H1 (cell line): Measurements from ENCODE around the gene PRDM15. TPM values are rescaled to one million over a fixed set of nuclear protein-coding genes. Genes with fewer than 3 reads are reported as not detected.
A peak's percentile ranks its signal among the peaks of the same experiment; 100 is the strongest.

Experiments used
- CTCF ChIA-PET: fragments of 300-600 bp; sonication (Branson Sonifier 250); formaldehyde crosslinking; loops from one replicate; lab custom pipeline; 2021; ENCODE audit not compliant: partially characterized antibody; lab: Charles Lee
- POLR2A ChIA-PET: fragments of 300-600 bp; sonication (Branson Sonifier 250); formaldehyde crosslinking; loops from one replicate; lab custom pipeline; 2021; ENCODE audit warnings: inconsistent platforms; ENCODE audit not compliant: partially characterized antibody; lab: Charles Lee
- DNase-seq, 2 experiments: peaks; one replicate each; pipeline versions ENCODE4 v3.0.0 to v3.0.0-alpha.2; 2010 to 2022; ENCODE audit warnings: low spot score in 2 of 2, low read depth in 1 of 2, mixed read lengths in 1 of 2
- FAIRE-seq: peaks from 2 replicates; lab custom pipeline; 2011; peaks lifted over from hg19 to GRCh38; lab: Jason Lieb, UNC
- H2AFZ ChIP-seq: 2 replicates; pipeline ENCODE4 v1.8.1; 2012; ENCODE audit warnings: low read length, inconsistent platforms
- H2AK5ac ChIP-seq: 2 replicates; pipeline ENCODE4 v1.6.1; 2013; ENCODE audit warnings: low read depth, low read length
- H2BK120ac ChIP-seq: replicated peaks from 2 replicates; pipeline ENCODE3; 2013; ENCODE audit warnings: low read depth, low read length, inconsistent platforms
- H2BK12ac ChIP-seq: 2 replicates; pipeline ENCODE4 v1.6.1; 2013; ENCODE audit warnings: low read depth, low read length
- H2BK15ac ChIP-seq: 2 replicates; pipeline ENCODE4 v1.6.1; 2013; ENCODE audit warnings: low read length
- H2BK20ac ChIP-seq: 2 replicates; pipeline ENCODE4 v1.6.1; 2013; ENCODE audit warnings: low read length
- H2BK5ac ChIP-seq: 2 replicates; pipeline ENCODE4 v1.6.1; 2013; ENCODE audit warnings: low read depth, low read length
- H3K14ac ChIP-seq: 2 replicates; pipeline ENCODE4 v1.6.1; 2013; ENCODE audit warnings: inconsistent platforms; ENCODE audit not compliant: insufficient read length
- H3K18ac ChIP-seq: 2 replicates; pipeline ENCODE4 v1.6.1; 2013; ENCODE audit warnings: low read length; ENCODE audit errors: extremely low read depth
- H3K23ac ChIP-seq: 2 replicates; pipeline ENCODE4 v1.6.1; 2013; ENCODE audit warnings: inconsistent platforms; ENCODE audit not compliant: insufficient read length
- H3K23me2 ChIP-seq: 2 replicates; pipeline ENCODE4 v1.6.1; 2013; ENCODE audit warnings: low read depth, low read length
- H3K27ac ChIP-seq: 2 replicates; pipeline ENCODE4 v1.6.1; 2011; ENCODE audit warnings: low read depth, low read length, inconsistent platforms
- H3K27me3 ChIP-seq, 4 experiments: replicated peaks in 1 of 4; 1 replicate in 1 of 4; 2 replicates in 3 of 4; pipeline versions ENCODE4 v1.6.1 to v1.8.1; 2011 to 2013; ENCODE audit warnings: low read length in 3 of 4, mild to moderate bottlenecking in 3 of 4, inconsistent platforms in 2 of 4, mixed read lengths in 2 of 4, moderate library complexity in 1 of 4; ENCODE audit not compliant: control insufficient read depth in 3 of 4, insufficient read depth in 3 of 4; ENCODE audit errors: extremely low read depth in 1 of 4
- H3K36me3 ChIP-seq, 4 experiments: 2 replicates each; pipeline versions ENCODE4 v1.6.1 to v1.8.1; 2011 to 2013; ENCODE audit warnings: mild to moderate bottlenecking in 4 of 4, low read length in 3 of 4, moderate library complexity in 2 of 4, control low read depth in 1 of 4, inconsistent platforms in 1 of 4; ENCODE audit not compliant: insufficient read depth in 4 of 4, control insufficient read depth in 2 of 4
- H3K4ac ChIP-seq: replicated peaks from 2 replicates; pipeline ENCODE3; 2013; ENCODE audit warnings: low read length, low read depth, mixed read lengths, inconsistent platforms; ENCODE audit not compliant: insufficient read length
- H3K4me1 ChIP-seq, 4 experiments: replicated peaks in 1 of 4; 1 replicate in 1 of 4; 2 replicates in 3 of 4; pipeline versions ENCODE4 v1.6.1 to v1.8.1; 2011 to 2013; ENCODE audit warnings: low read length in 3 of 4, inconsistent platforms in 2 of 4, mixed read lengths in 1 of 4; ENCODE audit not compliant: insufficient read depth in 4 of 4, control insufficient read depth in 3 of 4
- H3K4me2 ChIP-seq, 2 experiments: 2 replicates each; pipeline versions ENCODE4 v1.6.1 to v1.8.1; 2011 to 2013; ENCODE audit warnings: low read depth in 2 of 2, low read length in 2 of 2, control low read depth in 1 of 2, inconsistent platforms in 1 of 2, mild to moderate bottlenecking in 1 of 2; ENCODE audit not compliant: insufficient read depth in 1 of 2
- H3K4me3 ChIP-seq, 4 experiments: fragments of 200-600, 300-600 bp in 1 of 4; sonication (generic), shearing (Covaris generic), sonication (Bioruptor Twin) in 1 of 4; 2 replicates each; pipeline versions ENCODE4 v1.5.1 to v1.8.1; 2011 to 2016; ENCODE audit warnings: low read length in 4 of 4, low read depth in 3 of 4, control low read depth in 2 of 4, inconsistent platforms in 2 of 4, mild to moderate bottlenecking in 2 of 4, mixed read lengths in 1 of 4, moderate library complexity in 1 of 4; ENCODE audit not compliant: insufficient read depth in 2 of 4; ENCODE audit errors: extremely low read depth in 1 of 4
- H3K56ac ChIP-seq: replicated peaks from 2 replicates; pipeline ENCODE3; 2013; ENCODE audit warnings: low read depth, mild to moderate bottlenecking, mixed read lengths, low read length, inconsistent platforms; ENCODE audit not compliant: insufficient read length
- H3K79me1 ChIP-seq: 2 replicates; pipeline ENCODE4 v1.6.1; 2013; ENCODE audit warnings: low read depth, low read length, control low read depth
- H3K79me2 ChIP-seq, 2 experiments: 2 replicates each; pipeline versions ENCODE4 v1.6.1 to v1.8.1; 2012 to 2013; ENCODE audit warnings: low read length in 2 of 2, mild to moderate bottlenecking in 2 of 2, inconsistent platforms in 1 of 2; ENCODE audit not compliant: insufficient read depth in 2 of 2, control insufficient read depth in 1 of 2
- H3K9ac ChIP-seq, 4 experiments: replicated peaks in 1 of 4; 1 replicate in 1 of 4; 2 replicates in 3 of 4; pipeline versions ENCODE4 v1.6.1 to v1.8.1; 2011 to 2013; ENCODE audit warnings: low read depth in 3 of 4, low read length in 3 of 4, control low read depth in 2 of 4, mild to moderate bottlenecking in 2 of 4, moderate library complexity in 2 of 4, inconsistent platforms in 1 of 4; ENCODE audit errors: extremely low read depth in 1 of 4
- H3K9me3 ChIP-seq, 2 experiments: 2 replicates each; pipeline versions ENCODE4 v1.6.1 to v1.8.1; 2012 to 2013; ENCODE audit warnings: mild to moderate bottlenecking in 2 of 2, moderate library complexity in 2 of 2, control low read depth in 1 of 2, inconsistent platforms in 1 of 2, low read depth in 1 of 2, low read length in 1 of 2, mixed read lengths in 1 of 2; ENCODE audit not compliant: insufficient read depth in 2 of 2
- H4K20me1 ChIP-seq, 2 experiments: replicated peaks in 1 of 2; 2 replicates each; pipeline versions ENCODE3 to v1.8.1; 2011 to 2013; ENCODE audit warnings: inconsistent platforms in 2 of 2, low read length in 2 of 2, mild to moderate bottlenecking in 1 of 2; ENCODE audit not compliant: insufficient read depth in 2 of 2, control insufficient read depth in 1 of 2
- H4K5ac ChIP-seq: 2 replicates; pipeline ENCODE4 v1.6.1; 2013; ENCODE audit warnings: low read length, low read depth, mixed read lengths, inconsistent platforms; ENCODE audit not compliant: insufficient read length
- H4K8ac ChIP-seq: 2 replicates; pipeline ENCODE4 v1.8.0; 2013; ENCODE audit warnings: mild to moderate bottlenecking, moderate library complexity, low read length, inconsistent platforms; ENCODE audit not compliant: insufficient read depth; ENCODE audit errors: extremely low read depth
- H4K91ac ChIP-seq: replicated peaks from 2 replicates; pipeline ENCODE3; 2013; ENCODE audit warnings: low read length, mixed read lengths, inconsistent platforms; ENCODE audit not compliant: insufficient read length
- ASH2L ChIP-seq: fragments of 200-600, 300-600 bp; sonication (generic); IDR thresholded peaks from one replicate; pipeline ENCODE4 v1.7.1; 2017; ENCODE audit warnings: low read length
- CTCF ChIP-seq, 3 experiments: IDR thresholded peaks; 1 replicate in 2 of 3; 2 replicates in 1 of 3; pipeline versions ENCODE4 v1.5.1 to v1.6.1; 2011; ENCODE audit warnings: low read length in 3 of 3, mild to moderate bottlenecking in 3 of 3, inconsistent platforms in 2 of 3, low read depth in 1 of 3, moderate library complexity in 1 of 3; ENCODE audit not compliant: insufficient read depth in 1 of 3; ENCODE audit errors: control extremely low read depth in 1 of 3
- JUN ChIP-seq: IDR thresholded peaks from 2 replicates; pipeline ENCODE4 v1.6.1; 2011; ENCODE audit warnings: low read depth, mild to moderate bottlenecking, improper control_type of control experiment, low read length
- KDM1A ChIP-seq: fragments of 200-600, 300-600 bp; sonication (generic); IDR thresholded peaks from 2 replicates; pipeline ENCODE4 v1.7.1; 2016; ENCODE audit warnings: mild to moderate bottlenecking, low read length, borderline replicate concordance
- POLR2A ChIP-seq, 2 experiments: IDR thresholded peaks; 1 replicate in 1 of 2; 2 replicates in 1 of 2; pipeline ENCODE4 v1.6.1; 2011; ENCODE audit warnings: low read depth in 2 of 2, low read length in 2 of 2, mild to moderate bottlenecking in 2 of 2; ENCODE audit errors: control extremely low read depth in 1 of 2
- POU5F1 ChIP-seq: IDR thresholded peaks from 2 replicates; pipeline ENCODE4 v1.6.1; 2011; ENCODE audit warnings: low read depth, mild to moderate bottlenecking, low read length, moderate library complexity
- RNF2 ChIP-seq: fragments of 200-900, 300-1000 bp; sonication (generic); IDR thresholded peaks from 2 replicates; pipeline ENCODE4 v1.7.1; 2016; ENCODE audit warnings: borderline replicate concordance, low read depth, mild to moderate bottlenecking, antibody characterized with exemption, low read length; ENCODE audit not compliant: poor library complexity, severe bottlenecking; ENCODE audit errors: missing control alignments
- SUZ12 ChIP-seq: fragments of 200-600 bp; sonication (generic); IDR thresholded peaks from 2 replicates; pipeline ENCODE4 v1.6.1; 2012; ENCODE audit warnings: mild to moderate bottlenecking, inconsistent platforms, low read length, moderate library complexity, mixed read lengths
- TAF1 ChIP-seq: IDR thresholded peaks from 2 replicates; pipeline ENCODE4 v1.6.1; 2011; ENCODE audit warnings: mild to moderate bottlenecking, low read depth, low read length
- TBP ChIP-seq: IDR thresholded peaks from 2 replicates; pipeline ENCODE4 v1.6.1; 2011; ENCODE audit warnings: low read depth, low read length, improper control_type of control experiment
- YY1 ChIP-seq: IDR thresholded peaks from 2 replicates; pipeline ENCODE4 v1.6.1; 2011; ENCODE audit warnings: low read depth, mild to moderate bottlenecking, low read length
- WGBS, 2 experiments: shearing (Covaris generic) in 1 of 2; methylation state at CpG; one replicate each; pipeline versions ENCODE4 v1.1.6 to v1.1.7; 2013 to 2015; ENCODE audit warnings: low lambda C conversion rate in 2 of 2, mixed read lengths in 2 of 2, inconsistent platforms in 1 of 2, low coverage in 1 of 2, missing lambda C conversion rate in 1 of 2; ENCODE audit not compliant: insufficient replicate concordance in 2 of 2, insufficient coverage in 1 of 2, insufficient read length in 1 of 2; ENCODE audit errors: extremely low coverage in 1 of 2, missing lambda C conversion rate in 1 of 2; 5-methylcytosine and 5-hydroxymethylcytosine counted together
- polyA plus RNA-seq, 7 experiments: library from polyadenylated mRNA; depleted of rRNA in 3 of 7; stranded (reverse) in 5 of 7; unstranded in 2 of 7; fragments of >200 nt in 5 of 7; fragments of 200-250 nt in 2 of 7; gene quantifications; 1 replicate in 5 of 7; 2 replicates in 1 of 7; 4 replicates in 1 of 7; pipeline versions ENCODE4 v1.2.1 to v1.2.3, GENCODE V29; 2011 to 2013; ENCODE audit warnings: missing spikeins in 2 of 7, mixed read lengths in 2 of 7
- total RNA-seq: library from RNA; stranded (reverse); fragmentation: NEBNext Ultra II Directional; extraction: Animal tissue kit (Norgen Biotek cat#: 25700); gene quantifications from 2 replicates; pipeline ENCODE4 v1.2.1, GENCODE V29; 2021

Gene PRDM15
- total and polyA plus RNA-seq, 2 of the 8 experiments (the other 6 are each of a cell fraction or from before 2014, with no cell fraction given): 9.7 to 10.5 TPM

DNA sequence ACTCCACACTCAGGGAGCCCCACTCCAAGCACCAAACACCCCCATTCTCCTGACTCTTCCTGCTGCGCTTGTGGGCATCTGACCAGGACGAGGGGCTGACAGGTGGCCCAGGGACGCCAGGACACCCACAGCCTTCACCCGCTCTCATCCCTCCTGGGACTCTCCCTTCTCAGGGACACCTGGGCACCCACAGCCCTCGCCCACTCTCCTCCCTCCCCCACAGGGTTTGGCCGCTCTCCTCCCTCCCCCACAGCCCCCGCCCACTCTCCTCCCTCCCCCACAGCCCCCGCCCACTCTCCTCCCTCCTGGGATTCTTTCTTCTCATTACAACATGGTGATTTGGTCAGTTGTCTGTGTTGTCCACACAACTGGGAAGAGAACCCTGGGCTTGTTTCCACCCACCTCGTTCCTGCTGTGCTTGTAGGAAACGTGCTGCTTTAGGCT lies 43.4 kb downstream of the PRDM15 start:
- ChIA-PET CTCF (interaction anchor here (0.6 to 1.4 kb wide), 3 partner anchors 12 to 291 kb away, joined by 3 to 11 read pairs (median 4); no protein-coding TSS in a partner anchor), POLR2A (interaction anchor here (1.7 kb wide), 1 partner anchor 12 kb away, joined by 5 read pairs; no protein-coding TSS in a partner anchor)
- Histone ChIP-seq H2BK12ac (peak overlapping the region; percentile 68), H3K36me3 (peaks cover 0 to 6% (median 1%) of the 10 kb centered on the region in 4 experiments; a peak in 2 of 8 replicates), H3K4me1 (peaks cover 2 to 12% (median 7%) of the 10 kb centered on the region in 4 experiments; a peak in 6 of 7 replicates), H3K27ac (no peak overlapping the region), H3K79me1 (no peaks in the 10 kb centered on the region), H4K91ac (peak overlapping the region; percentile 26), H3K23ac (no peak overlapping the region), H2BK15ac (no peak overlapping the region; the same call in 1 of the 2 replicates), H4K20me1 (peaks cover 2 to 5% of the 10 kb centered on the region in 2 experiments), H3K4me2 (0 out of 4 replicates have a peak overlapping the region, but pooled peaks of 1 of the 2 experiments have one; percentile 23), H3K4me3 (no peak overlapping the region), H2BK20ac (no peak overlapping the region), H3K9me3 (0 out of 4 replicates have a peak, but pooled peaks cover 0 to 2% of the 10 kb centered on the region in 2 experiments), H3K79me2 (no peaks in the 10 kb centered on the region), H3K4ac (no peak overlapping the region), H3K56ac (no peak overlapping the region), H3K18ac (peak overlapping the region; percentile 55), H4K8ac (no peak overlapping the region), H3K14ac (no peak overlapping the region), H3K9ac (no peak overlapping the region), H3K23me2 (no peaks in the 10 kb centered on the region), H2BK5ac (peak overlapping the region; percentile 78; the same call in 1 of the 2 replicates), H2BK120ac (no peak overlapping the region), H3K27me3 (no peaks in the 10 kb centered on the region), H2AFZ (no peak overlapping the region), H2AK5ac (no peak overlapping the region), H4K5ac (peak overlapping the region; percentile 11)
- FAIRE-seq (no peak), DNase-seq (no peak)
- WGBS, 2 experiments: 74% methylated on average over 2 of the region's 10 CpGs; no CpG with 5 or more reads in 1 of the 2 experiments
- TF ChIP-seq POU5F1: no peak
- TF ChIP-seq CTCF (IDR thresholded peaks at IDR 0.05; ENCODE audit: control extremely low read depth in 1 of 3, insufficient read depth in 1 of 3, low read depth in 1 of 3, low read length in 3 of 3): no peak
- no peak for TF ChIP-seq RNF2
- no peak for TF ChIP-seq ASH2L
- no peak for TF ChIP-seq SUZ12
- TF ChIP-seq TBP: no peak
- TF ChIP-seq TAF1: no peak
- TF ChIP-seq POLR2A (IDR thresholded peaks at IDR 0.05; ENCODE audit: control extremely low read depth in 1 of 2, low read depth in 2 of 2, low read length in 2 of 2): no peak
- no peak for TF ChIP-seq KDM1A
- TF ChIP-seq JUN: no peak
- TF ChIP-seq YY1: no peak
